GM12891 (cell line): ENCODE measurements around the gene CCDC32. TPM values are rescaled to one million over a fixed set of nuclear protein-coding genes. Genes with fewer than 3 reads are reported as not detected.

Source experiments
- DNase-seq: peaks from one replicate; pipeline ENCODE4 v3.0.0; 2011; ENCODE audit warnings: low spot score; ENCODE audit not compliant: insufficient read length
- FAIRE-seq: peaks from 2 replicates; lab custom pipeline; 2011; peaks lifted over from hg19 to GRCh38; lab: Jason Lieb, UNC
- PAX5 ChIP-seq: IDR thresholded peaks from 2 replicates; pipeline ENCODE4 v1.6.1; 2011; ENCODE audit warnings: low read length, moderate library complexity, mild to moderate bottlenecking; ENCODE audit not compliant: insufficient read depth, severe bottlenecking
- POLR2A ChIP-seq: IDR thresholded peaks from 2 replicates; pipeline ENCODE4 v1.6.1; 2011; ENCODE audit warnings: low read depth, low read length, control low read depth
- POLR2AphosphoS5 ChIP-seq: IDR thresholded peaks from 2 replicates; pipeline ENCODE4 v1.6.1; 2011; ENCODE audit warnings: low read depth, low read length, control low read depth
- POU2F2 ChIP-seq: IDR thresholded peaks from 2 replicates; pipeline ENCODE4 v1.6.1; 2011; ENCODE audit warnings: low read depth, mild to moderate bottlenecking, control low read depth, low read length, moderate library complexity
- SPI1 ChIP-seq: IDR thresholded peaks from 2 replicates; pipeline ENCODE4 v1.6.1; 2011; ENCODE audit warnings: low read depth, low read length, control low read depth
- TAF1 ChIP-seq: IDR thresholded peaks from 2 replicates; pipeline ENCODE4 v1.6.1; 2011; ENCODE audit warnings: low read depth, low read length, control low read depth
- polyA plus RNA-seq: library from polyadenylated mRNA; unstranded; fragments of >200 nt; gene quantifications from one replicate; pipeline ENCODE4 v1.2.1, GENCODE V29; 2012; ENCODE audit warnings: low read depth, missing spikeins, inconsistent platforms; ENCODE audit not compliant: missing spikeins

Gene CCDC32, protein sequence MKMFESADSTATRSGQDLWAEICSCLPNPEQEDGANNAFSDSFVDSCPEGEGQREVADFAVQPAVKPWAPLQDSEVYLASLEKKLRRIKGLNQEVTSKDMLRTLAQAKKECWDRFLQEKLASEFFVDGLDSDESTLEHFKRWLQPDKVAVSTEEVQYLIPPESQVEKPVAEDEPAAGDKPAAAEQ
- 35.4 TPM for polyA plus RNA-seq

DNA sequence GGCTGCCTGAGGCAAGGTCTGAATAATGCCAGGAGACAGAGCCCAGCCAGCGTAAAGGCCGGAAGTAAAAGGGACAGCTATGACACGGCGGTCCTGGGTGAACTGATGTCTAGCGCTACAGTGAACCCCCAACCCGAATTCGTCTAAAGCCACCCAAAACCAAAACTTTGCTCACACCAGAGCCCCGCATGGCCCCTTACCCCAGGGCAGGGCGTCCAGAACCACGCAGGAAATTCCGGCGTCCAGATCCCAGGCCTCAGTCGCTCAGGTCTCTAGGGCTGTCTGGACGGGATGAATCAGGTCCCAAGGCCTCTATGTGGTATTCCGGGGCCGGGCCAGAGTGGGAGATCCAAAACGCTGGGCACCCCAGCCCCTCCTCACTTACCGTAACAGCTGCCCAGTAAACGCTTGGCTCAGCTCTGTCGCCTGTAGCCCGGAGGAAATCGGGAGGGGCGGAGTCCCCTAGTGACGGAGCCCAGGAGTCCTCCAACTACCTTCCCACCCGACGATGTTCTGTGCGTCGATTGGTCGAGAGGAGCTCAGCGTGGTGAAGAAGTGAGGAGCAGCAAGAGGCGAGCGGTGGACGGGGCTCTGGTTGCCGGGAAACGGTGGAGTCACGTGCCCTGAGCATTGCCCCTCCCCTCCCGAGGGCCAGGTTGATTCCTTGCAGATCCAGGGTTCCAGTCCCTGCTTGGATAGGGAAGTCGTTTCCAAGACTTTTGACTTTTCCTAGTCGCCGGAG lies at the start of gene CCDC32:
Gene CCDC32, minus strand, starts transcription at position 452 of the 742 bp plus-strand sequence. CDS start 2,027 bp downstream, outside the sequence.
- FAIRE-seq (peak; percentile 99), DNase-seq (peak; percentile 93)
- no peak for TF ChIP-seq SPI1
- TF ChIP-seq POLR2AphosphoS5, result peak; percentile 86
- TF ChIP-seq TAF1, result peak; percentile 75
- TF ChIP-seq PAX5, result no peak
- peak; percentile 79 for TF ChIP-seq POLR2A
- TF ChIP-seq POU2F2, result no peak

DNA sequence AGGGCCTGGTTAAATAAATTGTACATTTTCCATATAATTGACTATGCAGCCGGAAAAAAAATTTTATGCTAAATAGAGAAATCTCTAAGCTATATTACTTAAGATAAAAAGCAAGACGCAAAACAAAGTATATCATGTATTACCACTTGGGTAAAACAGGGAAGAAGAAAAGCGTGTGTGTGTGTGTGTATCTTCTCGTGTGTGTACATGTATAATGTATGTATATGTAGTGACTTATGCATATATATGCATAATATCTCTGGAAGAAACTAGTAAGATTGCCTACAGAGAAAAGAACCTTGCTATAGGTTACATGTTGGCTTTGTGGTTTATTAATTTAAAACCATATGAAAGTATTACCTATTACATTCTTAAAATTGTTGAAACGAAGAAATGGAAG lies 48.2 kb upstream of the CCDC32 start:
- DNase-seq, result no peak
- no peak for TF ChIP-seq PAX5
- TF ChIP-seq TAF1, result no peak
- no peak for TF ChIP-seq SPI1
- TF ChIP-seq POLR2AphosphoS5, result no peak
- no peak for TF ChIP-seq POU2F2
- no peak for TF ChIP-seq POLR2A
- FAIRE-seq, result no peak

DNA sequence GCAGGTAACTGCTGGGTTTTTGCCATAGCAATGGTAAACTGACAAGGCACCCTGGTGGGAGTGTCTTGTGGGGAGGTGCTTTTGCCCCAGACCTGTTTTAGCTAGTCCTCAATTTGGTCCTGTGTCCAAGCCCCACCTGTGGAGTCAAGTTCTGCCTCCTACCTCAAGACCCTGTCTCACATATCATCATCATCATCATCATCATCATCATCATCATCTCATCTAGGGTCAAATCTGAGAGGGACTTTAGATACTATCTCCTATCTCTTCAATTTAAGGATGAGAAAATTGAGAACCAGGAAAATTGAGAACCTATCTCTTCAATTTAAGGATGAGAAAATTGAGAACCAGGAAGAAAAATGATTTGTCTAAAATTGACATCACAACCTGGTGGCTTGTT lies 39.1 kb upstream of the CCDC32 start:
- FAIRE-seq (no peak), DNase-seq (no peak)
- no peak for TF ChIP-seq PAX5
- no peak for TF ChIP-seq TAF1
- TF ChIP-seq SPI1, result no peak
- TF ChIP-seq POLR2A, result no peak
- TF ChIP-seq POLR2AphosphoS5, result no peak

DNA sequence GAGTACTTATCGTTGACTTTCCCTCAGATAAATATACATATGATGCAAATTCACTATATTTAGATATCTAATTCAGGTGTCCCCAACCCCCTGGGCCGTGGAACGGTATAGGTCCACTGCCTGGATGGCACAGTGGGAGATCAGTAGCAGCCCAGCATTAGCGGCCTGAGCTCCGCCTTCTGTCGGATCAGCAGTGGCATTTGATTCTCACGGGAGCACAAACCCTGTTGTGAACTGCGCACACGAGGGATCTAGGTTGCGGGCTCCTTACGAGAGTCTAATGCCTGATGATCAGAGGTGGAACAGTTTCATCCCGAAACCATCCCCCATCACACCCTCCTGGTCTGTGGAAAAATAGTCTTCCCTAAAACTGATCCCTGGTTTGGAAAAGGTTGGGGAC lies 36.1 kb upstream of the CCDC32 start:
- no peak for DNase-seq
- FAIRE-seq, result no peak
- TF ChIP-seq PAX5 (no peak), TAF1 (no peak), POLR2A (no peak), POLR2AphosphoS5 (no peak), POU2F2 (no peak), SPI1 (no peak)

DNA sequence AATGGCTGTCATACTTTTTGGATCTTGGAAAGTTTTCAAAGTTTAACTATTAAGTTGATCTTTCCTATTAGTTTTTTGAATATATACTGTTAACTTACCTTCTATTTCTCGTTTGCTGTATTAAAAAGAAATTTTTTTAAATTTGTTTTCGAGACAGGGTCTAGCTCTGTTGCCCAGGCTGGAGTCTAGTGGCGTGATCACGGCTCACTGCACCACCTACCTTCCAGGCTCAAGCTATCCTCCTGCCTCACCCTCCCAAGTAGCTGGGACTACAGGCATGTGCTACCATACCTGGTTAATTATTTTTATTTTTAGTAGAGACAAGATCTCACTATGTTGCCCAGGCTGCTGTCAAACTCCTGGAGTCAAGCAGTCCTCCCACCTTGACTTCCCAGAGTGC lies 33.8 kb upstream of the CCDC32 start:
- FAIRE-seq (no peak), DNase-seq (no peak)
- no peak for TF ChIP-seq TAF1
- no peak for TF ChIP-seq PAX5
- TF ChIP-seq POLR2A, result no peak
- no peak for TF ChIP-seq POU2F2
- no peak for TF ChIP-seq SPI1
- no peak for TF ChIP-seq POLR2AphosphoS5

DNA sequence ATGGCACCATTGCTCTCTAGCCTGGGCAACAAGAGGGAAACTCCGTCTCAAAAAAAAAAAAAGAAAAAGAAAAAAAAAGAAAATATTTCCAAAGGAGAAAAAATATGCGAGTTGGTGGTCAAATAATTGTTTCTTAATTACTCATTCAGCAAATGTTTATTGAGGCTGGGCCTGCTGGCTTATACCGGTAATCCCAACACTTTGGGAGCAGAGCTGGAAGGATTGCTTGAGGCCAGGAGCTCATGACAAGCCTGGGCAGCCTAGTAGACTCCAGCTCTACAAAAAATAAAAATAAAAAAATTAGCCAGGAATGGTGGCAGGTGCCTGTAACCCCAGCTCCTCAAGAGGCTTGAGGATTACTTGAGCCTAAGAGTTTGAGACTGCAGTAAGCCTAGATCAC lies 33.3 kb upstream of the CCDC32 start:
- no peak for DNase-seq
- FAIRE-seq, result no peak
- TF ChIP-seq SPI1 (no peak), POLR2A (no peak), POU2F2 (no peak), PAX5 (no peak), TAF1 (no peak), POLR2AphosphoS5 (no peak)

DNA sequence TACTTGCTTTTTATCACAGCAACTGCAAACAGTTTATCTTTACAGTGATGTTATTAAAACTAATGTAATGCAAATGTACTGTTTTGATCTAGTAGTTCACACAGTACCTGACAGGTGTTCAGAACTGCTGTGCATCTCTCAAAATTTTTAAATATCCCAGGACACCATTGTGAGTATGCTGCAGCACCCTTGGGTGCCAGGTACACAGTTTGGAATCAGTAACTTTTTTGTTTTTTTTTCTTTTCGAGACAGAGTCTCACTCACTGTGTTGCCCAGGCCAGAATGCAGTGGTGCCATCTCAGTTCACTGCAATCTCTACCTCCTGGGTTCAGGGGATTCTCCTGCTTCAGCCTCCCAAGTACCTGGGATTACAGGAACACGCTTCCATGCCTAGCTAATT lies 32.2 kb upstream of the CCDC32 start:
- FAIRE-seq, result no peak
- TF ChIP-seq SPI1, result no peak
- no peak for TF ChIP-seq POU2F2
- TF ChIP-seq POLR2A, result no peak
- TF ChIP-seq TAF1, result no peak
- no peak for TF ChIP-seq POLR2AphosphoS5
- no peak for DNase-seq

DNA sequence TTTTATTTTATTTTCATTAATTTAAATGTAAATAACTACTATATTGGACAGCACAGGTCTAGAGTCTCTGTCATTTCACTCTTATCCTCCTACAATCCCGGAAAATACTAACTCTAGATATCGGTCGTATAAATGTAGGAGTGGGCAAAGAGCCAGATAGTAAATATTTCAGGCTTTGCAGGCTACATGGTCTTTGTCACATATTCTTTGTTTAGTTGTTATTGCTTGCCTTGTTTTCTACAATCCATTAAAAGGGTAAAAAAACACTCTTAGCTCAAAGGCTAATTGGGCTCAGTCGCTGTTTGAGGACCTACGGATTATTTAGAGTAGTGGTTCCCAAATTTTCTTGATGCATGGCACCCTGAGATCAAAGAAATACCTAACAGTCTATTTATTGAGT lies 30.9 kb upstream of the CCDC32 start:
- FAIRE-seq, result no peak
- TF ChIP-seq POLR2AphosphoS5, result no peak
- no peak for TF ChIP-seq POU2F2
- TF ChIP-seq PAX5, result no peak
- no peak for TF ChIP-seq TAF1
- TF ChIP-seq POLR2A, result no peak
- no peak for TF ChIP-seq SPI1
- no peak for DNase-seq

DNA sequence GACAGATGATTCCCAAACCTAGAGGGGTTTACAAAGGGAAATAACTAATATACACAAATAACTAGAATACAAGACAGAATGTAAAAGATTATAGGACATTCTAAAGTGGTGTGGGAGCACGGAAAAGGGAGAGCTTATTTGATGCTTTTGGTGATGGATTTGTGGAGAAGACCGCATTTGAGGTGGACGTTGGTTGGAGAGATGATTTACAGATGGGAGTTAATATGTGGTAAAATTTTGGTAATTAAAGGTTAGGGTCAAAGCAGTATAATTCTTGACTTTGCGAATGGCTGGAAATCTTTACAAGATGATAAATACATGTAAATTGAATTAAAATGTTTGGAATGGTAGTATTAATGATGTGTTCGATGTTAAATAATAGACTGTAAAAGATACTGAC lies 30.4 kb upstream of the CCDC32 start:
- TF ChIP-seq POU2F2 (no peak), PAX5 (no peak), POLR2A (no peak), POLR2AphosphoS5 (no peak), SPI1 (no peak), TAF1 (no peak)
- no peak for DNase-seq
- no peak for FAIRE-seq
